ENCODE measurements around the gene DGKI.
"Not testable (repeated sequence)": the region's sequence is repeated elsewhere in the genome, so short reads cannot be mapped to it uniquely, and the experiment has no call there.

DGKI gene

DNA sequence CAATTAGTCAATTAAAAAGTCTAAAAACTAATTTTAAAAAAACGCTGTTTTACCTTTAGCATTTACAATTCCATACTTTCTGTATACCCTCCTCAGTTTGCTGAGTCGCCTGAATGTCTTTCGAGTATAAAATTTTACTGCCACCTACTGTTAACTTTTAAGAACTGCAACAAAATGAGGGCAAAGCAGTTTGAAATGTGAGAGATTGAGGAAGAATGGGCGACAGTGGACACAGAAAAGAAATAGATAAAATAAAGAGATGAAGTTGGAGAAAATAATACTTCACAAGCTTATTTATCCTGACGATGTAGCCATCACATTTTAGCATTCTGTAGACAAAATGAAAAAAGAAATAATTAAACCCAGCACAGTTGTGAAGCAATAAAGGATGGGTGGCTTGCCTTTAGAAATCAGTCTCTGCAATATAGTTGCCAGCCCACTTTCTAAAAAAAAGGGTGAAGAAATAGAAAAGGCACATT, 392.5 kb downstream of the DGKI start:
- DNase-seq = no peak

DNA sequence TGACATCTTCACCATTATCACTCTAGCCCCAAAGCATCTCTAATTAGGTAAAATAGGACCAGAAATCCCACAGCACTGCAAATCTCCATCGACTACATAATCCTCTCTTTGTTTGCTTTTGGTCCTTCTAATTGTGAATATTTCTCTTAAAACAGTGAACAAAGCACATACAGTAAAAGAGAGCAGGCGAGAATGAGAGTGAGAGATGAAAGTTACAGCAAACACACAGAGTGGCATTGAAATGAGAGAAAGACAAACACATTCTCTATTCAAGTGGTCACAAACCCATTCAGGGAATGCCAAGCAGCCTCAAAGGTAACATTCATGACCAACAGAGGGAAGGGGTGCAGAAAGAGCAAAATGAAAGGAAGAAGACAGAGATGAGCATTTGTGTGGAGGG, 393.4 kb downstream of the DGKI start:
- DNase-seq = no peak

DNA sequence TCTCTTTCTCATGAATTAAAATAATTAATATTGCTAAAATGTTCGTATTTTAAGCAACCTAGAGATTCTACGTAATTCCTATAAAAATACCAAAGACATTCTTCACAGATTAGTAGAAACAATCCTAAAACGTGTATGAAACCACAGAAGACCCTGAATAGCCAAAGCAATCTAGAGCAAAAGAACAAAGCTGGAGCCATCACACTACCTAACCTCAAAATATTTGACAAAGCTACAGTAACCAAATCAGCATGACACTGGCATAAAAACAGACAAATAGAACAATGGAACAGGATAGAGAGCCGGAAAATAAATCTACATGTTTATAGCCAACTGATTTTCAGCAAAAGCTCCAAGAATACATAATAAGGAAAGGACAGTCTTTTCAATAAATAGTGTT, 397.8 kb downstream of the DGKI start:
- no peak for DNase-seq

DNA sequence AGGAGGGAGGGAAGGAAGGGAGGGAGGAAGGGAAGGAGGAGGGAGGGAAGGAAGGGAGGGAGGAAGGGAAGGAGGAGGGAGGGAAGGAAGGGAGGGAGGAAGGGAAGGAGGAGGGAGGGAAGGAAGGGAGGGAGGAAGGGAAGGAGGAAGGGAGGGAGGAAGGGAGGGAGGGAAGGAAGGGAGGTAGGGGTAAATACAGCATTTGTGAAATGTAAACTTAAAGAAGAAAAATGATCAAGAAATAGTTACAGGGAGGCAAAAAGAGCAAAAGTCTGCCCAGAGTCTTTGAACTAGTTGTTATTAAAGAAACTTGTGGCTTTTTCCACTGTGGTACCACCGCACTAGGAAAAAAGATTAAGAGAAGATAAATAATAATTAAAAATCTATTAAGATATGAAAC, 398.2 kb downstream of the DGKI start:
- not testable (repeated sequence) for DNase-seq

DNA sequence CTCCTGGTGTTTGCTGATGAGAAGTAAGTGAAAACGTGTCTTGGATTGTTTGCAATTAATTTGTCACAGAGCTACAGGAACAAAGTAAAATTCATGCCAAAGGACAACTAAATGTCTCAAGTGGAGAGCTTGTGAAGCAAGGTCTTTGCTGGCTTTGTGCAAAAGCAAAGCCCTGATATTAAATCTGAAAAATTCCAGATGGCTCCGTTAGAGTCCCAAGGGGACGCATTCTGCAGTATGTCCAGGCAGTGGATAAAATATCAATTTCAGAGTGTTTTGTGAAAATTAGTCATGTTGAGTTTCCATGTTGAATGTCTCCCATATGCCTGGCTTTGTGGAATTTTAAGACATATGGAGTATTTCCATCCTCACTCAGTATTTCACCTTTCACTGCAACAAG, 400.7 kb downstream of the DGKI start:
- DNase-seq = no peak

DNA sequence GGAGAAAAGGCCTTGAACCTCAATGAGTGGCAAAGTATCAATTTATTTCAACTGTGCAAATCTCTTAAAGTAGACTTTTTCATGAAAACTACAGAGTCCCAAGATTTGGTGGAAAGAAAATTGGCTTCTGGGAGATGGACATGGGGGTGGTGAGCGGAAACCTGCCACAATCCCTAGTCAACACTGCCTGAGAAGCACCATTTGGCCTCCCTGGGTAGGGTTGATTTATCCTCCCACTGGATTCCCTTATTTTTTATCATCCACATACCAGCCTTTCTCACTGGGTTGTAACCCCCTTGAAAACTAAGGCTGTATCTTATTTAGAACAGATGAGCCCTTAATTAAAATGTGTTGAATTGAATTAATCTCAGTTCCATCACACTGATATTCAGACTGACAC, 401.5 kb downstream of the DGKI start:
- DNase-seq = no peak

GRCh38 chr7:137443616-137444015, 403.2 kb downstream of the DGKI start:
- DNase-seq = no peak

DNA sequence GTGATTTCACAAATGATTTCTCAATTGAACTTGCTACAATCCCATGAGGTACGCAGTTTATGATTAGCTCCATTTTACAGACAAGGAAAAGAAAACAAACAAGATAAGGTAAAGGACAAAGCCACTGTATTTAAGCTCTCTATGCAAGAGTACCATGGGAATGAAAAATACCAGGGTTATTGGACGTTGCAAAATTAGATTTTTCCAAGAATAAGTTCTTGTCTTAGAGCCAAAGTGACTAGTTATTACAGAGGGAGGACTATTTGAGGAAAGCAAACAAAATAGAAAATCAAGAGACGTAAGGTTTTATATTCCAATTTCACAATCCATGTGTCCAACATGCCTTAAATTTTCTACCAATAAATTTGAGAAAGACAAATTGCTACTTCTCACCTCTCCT, 405.3 kb downstream of the DGKI start:
- DNase-seq = no peak

- no peak for DNase-seq
Measured at GRCh38 chr7:137439829-137440825, 406.6 kb downstream of the DGKI start.

DNA sequence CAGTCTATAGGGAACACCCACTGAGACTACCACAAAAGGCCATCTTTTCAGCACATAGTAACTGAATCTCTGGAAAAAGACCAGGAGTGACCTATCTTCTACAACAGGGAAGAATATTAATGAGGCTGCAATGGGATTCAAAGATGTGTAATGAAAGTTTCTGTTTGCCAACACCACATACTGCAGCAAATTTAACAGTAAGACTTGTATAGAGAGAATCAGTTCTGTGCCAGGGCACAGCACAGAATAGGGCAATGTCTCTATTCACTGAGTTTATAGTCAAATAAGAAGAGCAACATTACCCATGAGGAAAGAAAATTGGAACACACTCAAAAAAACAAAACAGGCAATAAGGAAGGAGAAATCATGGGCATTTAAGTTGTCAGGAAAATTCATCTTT, 411.8 kb downstream of the DGKI start:
- no peak for DNase-seq

DNA sequence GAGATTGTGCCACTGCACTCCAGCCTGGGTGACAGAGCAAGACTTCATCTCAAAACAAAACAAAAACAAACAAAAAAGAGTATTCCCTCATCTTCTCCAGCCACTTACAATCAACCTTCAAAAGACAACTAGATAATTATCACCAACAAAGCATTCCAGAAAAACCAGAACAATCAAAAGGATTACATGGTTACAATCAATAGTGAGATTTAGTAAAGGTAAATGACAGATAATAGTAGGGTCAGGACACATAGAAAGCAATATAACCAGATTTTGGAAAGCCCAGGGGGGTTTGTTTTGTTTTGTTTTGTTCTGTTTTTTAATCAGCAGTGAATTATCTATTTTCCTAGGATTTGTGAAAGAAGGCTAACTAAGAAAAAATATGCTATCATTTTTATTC, 412.2 kb downstream of the DGKI start:
- no peak for DNase-seq

- no peak for DNase-seq
Measured at GRCh38 chr7:137423321-137423720, 423.5 kb downstream of the DGKI start.

GRCh38 chr7:137421366-137421765, 425.4 kb downstream of the DGKI start:
- DNase-seq = no peak

DNA sequence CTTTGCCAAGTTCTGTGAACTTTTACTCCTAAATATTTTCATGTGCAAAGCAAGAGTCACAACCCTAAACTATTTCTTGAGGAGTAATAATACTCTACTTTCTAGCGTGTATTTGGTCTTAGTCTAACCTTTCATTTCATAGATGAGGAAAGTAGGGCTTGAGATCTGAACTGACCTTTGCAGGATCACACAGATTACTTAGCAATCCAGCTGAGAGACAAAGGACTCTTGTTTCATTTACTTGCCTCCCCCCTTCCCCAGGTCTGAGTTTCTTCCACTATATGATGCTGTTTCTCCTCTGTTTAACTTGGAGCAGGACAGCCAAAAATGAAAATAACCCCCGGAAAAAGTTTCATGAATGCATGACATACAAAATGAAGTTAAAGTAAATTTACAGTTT, 427.9 kb downstream of the DGKI start:
- DNase-seq = no peak

GRCh38 chr7:137417464-137417863, 429.3 kb downstream of the DGKI start:
- DNase-seq = no peak

GRCh38 chr7:137413901-137414300, 432.9 kb downstream of the DGKI start:
- DNase-seq = no peak

DNA sequence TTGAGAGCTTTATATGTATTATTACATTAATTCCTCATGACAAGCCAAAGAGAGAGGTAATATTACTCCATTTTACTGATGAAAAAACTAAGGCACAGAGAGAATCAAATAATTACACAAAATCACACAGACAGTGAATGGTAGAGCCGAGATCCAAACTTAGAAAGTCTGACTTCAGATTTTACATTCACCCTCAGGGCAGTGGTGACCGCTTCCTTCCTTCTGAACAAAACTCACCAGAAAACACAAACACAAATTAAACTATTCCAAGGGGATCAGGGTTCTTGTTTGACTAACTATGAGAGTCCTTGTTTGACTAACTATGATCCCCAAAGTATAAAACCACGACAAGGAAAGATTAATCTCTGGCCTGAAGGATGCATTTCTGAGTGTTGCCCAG, 435.3 kb downstream of the DGKI start:
- DNase-seq = no peak

DNA sequence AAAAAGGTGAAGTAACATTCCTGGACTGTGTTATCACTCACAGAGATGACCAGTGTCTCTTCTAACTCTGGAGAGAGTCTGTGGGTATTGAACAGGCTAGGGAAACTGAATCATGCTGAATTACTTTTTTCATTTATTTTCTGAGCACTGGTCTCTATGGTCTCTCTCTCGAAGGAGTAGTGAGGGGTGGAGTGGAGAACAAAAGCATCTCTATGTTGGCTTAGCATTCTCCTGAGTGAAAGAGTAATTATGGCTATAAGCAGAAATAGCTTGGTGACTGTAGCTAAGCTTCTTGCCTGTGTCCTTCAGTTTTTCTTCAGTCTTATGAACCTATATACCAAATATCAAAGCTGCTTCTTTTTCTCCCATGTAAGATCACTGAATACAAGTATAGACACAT, 438.6 kb downstream of the DGKI start:
- no peak for DNase-seq

- no peak for DNase-seq
Measured at GRCh38 chr7:137407078-137407477, 439.7 kb downstream of the DGKI start.

DNA sequence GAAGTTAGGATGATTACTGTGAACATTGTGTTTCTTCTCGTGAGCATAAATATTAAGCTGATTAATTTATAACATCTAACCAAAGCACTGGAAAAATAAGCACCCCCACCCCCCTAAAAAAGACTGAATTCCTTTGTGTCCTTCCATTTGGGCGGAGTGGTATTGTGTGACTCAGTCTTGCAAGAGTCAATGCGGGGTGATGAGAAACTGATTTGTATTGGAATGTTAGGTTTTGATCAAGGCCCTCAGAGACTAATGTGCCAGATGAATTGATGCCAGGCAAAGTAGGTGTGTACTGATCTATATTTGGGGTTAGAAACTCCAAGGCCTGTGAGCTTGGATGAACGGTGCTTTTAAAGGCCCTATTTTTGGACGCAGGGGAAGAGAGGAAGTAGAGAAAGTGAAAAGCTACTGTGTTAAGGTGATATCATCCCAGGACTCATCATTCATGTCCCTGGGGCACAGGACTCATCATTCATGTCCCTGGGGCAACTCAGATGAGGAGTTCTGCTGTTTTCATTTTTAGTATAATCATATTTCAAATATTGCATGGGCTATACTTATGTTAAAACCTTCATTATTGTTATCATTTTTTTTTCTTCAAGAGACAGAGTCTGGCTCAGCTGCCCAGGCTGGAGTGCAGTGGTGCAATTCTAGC, 442.0 kb downstream of the DGKI start:
- DNase-seq = no peak

DNA sequence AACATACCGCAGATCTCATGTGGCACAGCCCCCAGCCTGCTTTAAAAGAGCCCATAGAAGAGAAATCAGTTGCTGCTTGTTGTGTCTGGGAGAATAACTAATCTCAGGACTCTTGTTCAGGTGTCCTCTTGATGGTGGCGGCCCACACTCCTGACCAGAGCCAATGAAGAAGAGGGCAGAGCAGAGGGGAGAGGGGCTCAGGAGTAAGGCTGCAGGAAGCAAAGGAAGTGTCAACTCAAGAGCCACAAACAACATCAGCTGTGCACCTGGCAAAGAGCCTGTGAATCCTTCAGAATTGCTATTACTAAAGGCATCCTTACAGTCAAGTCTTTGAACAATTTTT, 443.4 kb downstream of the DGKI start:
- no peak for DNase-seq

- DNase-seq = no peak
Measured at GRCh38 chr7:137402536-137403352, 444.0 kb downstream of the DGKI start.

Data from stimulated activated CD8-positive, alpha-beta memory T cell treated with anti-CD3 and anti-CD28 coated beads, Interleukin-4, amount 100 ng/mL, for 48 hours (primary cell).